Duodenal mucosa (tissue), 2 donors: ENCODE measurements around the gene PCDHGA7.
"Not testable (repeated sequence)": the region's sequence is repeated elsewhere in the genome, so short reads cannot be mapped to it uniquely, and the experiment has no call there.

ENCODE experiments used
- H3K27ac ChIP-seq: one replicate; pipeline ENCODE4 v1.7.0; 2013; ENCODE audit warnings: low read depth, low read length
- H3K27me3 ChIP-seq, 2 donors: one replicate each; pipeline ENCODE4 v1.7.0; 2013; ENCODE audit warnings: low read length in 2 of 2, control low read depth in 1 of 2; ENCODE audit not compliant: insufficient read depth in 2 of 2, control insufficient read depth in 1 of 2
- H3K36me3 ChIP-seq, 2 donors: one replicate each; pipeline ENCODE4 v1.7.0; 2013; ENCODE audit warnings: low read length in 2 of 2, control low read depth in 1 of 2; ENCODE audit not compliant: insufficient read depth in 2 of 2, control insufficient read depth in 1 of 2
- H3K4me1 ChIP-seq, 2 donors: one replicate each; pipeline ENCODE4 v1.7.0; 2013; ENCODE audit warnings: low read length in 2 of 2, control low read depth in 1 of 2; ENCODE audit not compliant: insufficient read depth in 2 of 2, control insufficient read depth in 1 of 2
- H3K4me3 ChIP-seq, 2 donors: one replicate each; pipeline ENCODE4 v1.7.0; 2013; ENCODE audit warnings: low read length in 2 of 2, low read depth in 1 of 2
- H3K9ac ChIP-seq, 2 donors: one replicate each; pipeline ENCODE4 v1.7.0; 2013; ENCODE audit warnings: low read length in 2 of 2, low read depth in 1 of 2
- H3K9me3 ChIP-seq, 2 donors: one replicate each; pipeline ENCODE4 v1.7.0; 2013; ENCODE audit warnings: low read length in 2 of 2, control low read depth in 1 of 2; ENCODE audit not compliant: control insufficient read depth in 1 of 2

PCDHGA7 gene

GRCh38 chr5:141414548-141415274 lies 32.2 kb downstream of the PCDHGA7 start:
- H3K27ac ChIP-seq, H3K9ac ChIP-seq, H3K4me1 ChIP-seq, H3K27me3 ChIP-seq, H3K36me3 ChIP-seq: not testable (repeated sequence)
- H3K4me3 ChIP-seq, result peak overlapping the region in 1 of 2 donors; percentile 38
- peaks cover 34 to 45% of the 10 kb centered on the region in 2 donors for H3K9me3 ChIP-seq

- H3K4me1 ChIP-seq, H3K27ac ChIP-seq, H3K27me3 ChIP-seq, H3K9ac ChIP-seq, H3K4me3 ChIP-seq, H3K36me3 ChIP-seq: not testable (repeated sequence)
- H3K9me3 ChIP-seq, result peaks cover 33 to 45% of the 10 kb centered on the region in 2 donors
Measured at GRCh38 chr5:141415275-141415618, 32.7 kb downstream of the PCDHGA7 start.

GRCh38 chr5:141417494-141418172 lies 35.1 kb downstream of the PCDHGA7 start, which contains the start of gene PCDHGB7:
Gene PCDHGB7 (plus strand): TSS chr5:141417677. CDS start chr5:141417860, 183 bp downstream.
- Histone ChIP-seq H3K4me3 (peak within 1 kb of the TSS; percentile 39 to 53), H3K9me3 (peaks cover 48 to 66% of the 10 kb centered on the region in 2 donors)
- H3K27ac ChIP-seq, H3K9ac ChIP-seq, H3K36me3 ChIP-seq, H3K27me3 ChIP-seq, H3K4me1 ChIP-seq: not testable (repeated sequence)

- Histone ChIP-seq H3K4me3 (peak overlapping the region in 1 of 2 donors; percentile 26), H3K27me3 (peaks cover 0 to 8% of the 10 kb centered on the region in 2 donors)
Measured at GRCh38 chr5:141419074-141419880, 36.7 kb downstream of the PCDHGA7 start.

GRCh38 chr5:141420855-141421488 lies 38.4 kb downstream of the PCDHGA7 start, which contains the start of gene PCDHGA11:
Gene PCDHGA11 (plus strand): TSS chr5:141421051. CDS start chr5:141421228, 177 bp downstream.
- H3K27ac ChIP-seq, result no peak within 1 kb of the TSS
- H3K4me1 ChIP-seq, result no peaks in the 10 kb centered on the region
- no peak within 1 kb of the TSS for H3K9ac ChIP-seq
- peak within 1 kb of the TSS; percentile 53 to 59 for H3K4me3 ChIP-seq
- H3K9me3 ChIP-seq, result peaks cover 54 to 83% of the 10 kb centered on the region in 2 donors
- peaks cover 0 to 8% of the 10 kb centered on the region in 2 donors for H3K27me3 ChIP-seq
- peaks cover 3 to 4% of the 10 kb centered on the region in 2 donors for H3K36me3 ChIP-seq

More at GRCh38 chr5:141419074-141419880, 36.7 kb downstream of the PCDHGA7 start:
- Histone ChIP-seq H3K9me3 (peaks cover 55 to 80% of the 10 kb centered on the region in 2 donors), H3K36me3 (peaks cover 3 to 4% of the 10 kb centered on the region in 2 donors), H3K27ac (no peak overlapping the region), H3K4me1 (no peaks in the 10 kb centered on the region), H3K9ac (no peak overlapping the region)

GRCh38 chr5:141421489-141421855 lies 38.9 kb downstream of the PCDHGA7 start:
- H3K9ac ChIP-seq, result no peak overlapping the region

GRCh38 chr5:141422742-141423291 lies 40.3 kb downstream of the PCDHGA7 start:
- no peaks in the 10 kb centered on the region for H3K4me1 ChIP-seq
- H3K4me3 ChIP-seq, result no peak overlapping the region
- H3K9me3 ChIP-seq, result peaks cover 65 to 96% of the 10 kb centered on the region in 2 donors
- H3K36me3 ChIP-seq, result peaks cover 3 to 4% of the 10 kb centered on the region in 2 donors
- H3K27ac ChIP-seq, result no peak overlapping the region
- H3K27me3 ChIP-seq, result peaks cover 0 to 8% of the 10 kb centered on the region in 2 donors
- no peak overlapping the region for H3K9ac ChIP-seq

More at GRCh38 chr5:141421489-141421855, 38.9 kb downstream of the PCDHGA7 start:
- H3K27ac ChIP-seq, result no peak overlapping the region
- H3K4me1 ChIP-seq, result no peaks in the 10 kb centered on the region
- H3K36me3 ChIP-seq, result peaks cover 3 to 4% of the 10 kb centered on the region in 2 donors
- H3K4me3 ChIP-seq, result peak overlapping the region; percentile 53 to 59
- H3K9me3 ChIP-seq, result peaks cover 57 to 86% of the 10 kb centered on the region in 2 donors
- H3K27me3 ChIP-seq, result peaks cover 0 to 8% of the 10 kb centered on the region in 2 donors

- H3K4me3 ChIP-seq, result no peak overlapping the region
- H3K36me3 ChIP-seq, result no peaks in the 10 kb centered on the region
- no peak overlapping the region for H3K27ac ChIP-seq
- H3K27me3 ChIP-seq, result no peaks in the 10 kb centered on the region
- peaks cover 56 to 73% of the 10 kb centered on the region in 2 donors for H3K9me3 ChIP-seq
- no peaks in the 10 kb centered on the region for H3K4me1 ChIP-seq
- no peak overlapping the region for H3K9ac ChIP-seq
Measured at GRCh38 chr5:141427783-141428426, 45.4 kb downstream of the PCDHGA7 start.
